H4 (cell line): ENCODE results near the gene UMODL1. TPM values are rescaled to one million over a fixed set of nuclear protein-coding genes. Genes with fewer than 3 reads are reported as not detected.

Experiments used
- DNase-seq: peaks from one replicate; pipeline ENCODE4 v3.0.0-alpha.2; 2015; ENCODE audit warnings: low spot score
- total RNA-seq: library from RNA; depleted of rRNA; stranded (reverse); fragments of >200 nt; shearing (Covaris generic); gene quantifications from 2 replicates; pipeline ENCODE4 v1.2.3, GENCODE V29; 2014

UMODL1 gene
- total RNA-seq, 1 experiment from 2014 or later: not detected

DNA sequence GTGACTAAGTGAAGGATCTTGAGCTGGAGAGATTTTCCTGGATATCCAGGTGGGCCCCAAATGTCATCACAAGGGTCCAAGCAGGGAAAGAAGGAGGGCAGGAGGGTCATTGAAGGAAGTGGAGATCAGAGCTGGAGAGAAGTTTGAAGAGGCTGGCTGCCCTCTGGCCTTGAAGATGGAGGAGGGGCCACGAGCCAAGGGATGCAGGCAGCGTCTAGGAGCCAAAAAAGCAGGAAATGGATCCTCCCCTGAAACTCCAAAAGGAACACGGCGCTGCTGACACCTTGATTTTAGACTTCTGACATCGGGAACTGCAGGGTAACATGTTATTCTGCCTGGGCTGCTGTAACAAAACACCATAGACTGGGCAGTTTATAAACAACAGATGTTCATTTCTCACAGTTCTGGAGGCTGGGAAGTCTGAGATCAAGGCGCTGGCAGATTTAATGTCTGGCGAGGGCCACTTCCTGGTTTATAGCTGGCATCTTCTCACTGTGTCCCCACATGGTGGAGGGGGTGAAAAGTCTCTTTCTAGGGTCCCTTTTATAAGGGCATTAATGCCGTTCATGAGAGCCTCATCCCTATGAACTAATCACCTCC lies 32.2 kb upstream of the UMODL1 start:
- DNase-seq: peak; percentile 84

DNA sequence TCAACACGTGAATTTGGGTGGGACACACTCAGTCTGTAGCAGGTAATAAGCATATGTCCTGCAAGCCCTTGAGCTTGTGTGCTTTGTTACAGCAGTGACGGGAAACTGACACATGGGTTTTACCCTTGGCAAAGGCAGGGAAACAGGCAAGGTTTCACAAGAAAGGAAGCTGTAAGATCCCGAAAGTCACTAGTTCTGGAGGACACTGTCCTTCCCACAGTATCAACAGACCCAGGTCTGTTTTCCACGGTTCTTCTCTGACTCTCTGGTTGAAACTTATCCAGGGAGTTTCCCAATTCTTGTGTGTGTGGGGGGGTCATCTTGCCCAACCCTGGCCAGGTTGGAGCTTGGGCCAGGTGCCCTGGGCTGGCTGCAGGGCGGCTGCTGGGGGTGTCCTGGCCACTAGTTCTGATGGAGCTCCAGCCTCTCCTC lies 31.6 kb upstream of the UMODL1 start:
- no peak for DNase-seq

DNA sequence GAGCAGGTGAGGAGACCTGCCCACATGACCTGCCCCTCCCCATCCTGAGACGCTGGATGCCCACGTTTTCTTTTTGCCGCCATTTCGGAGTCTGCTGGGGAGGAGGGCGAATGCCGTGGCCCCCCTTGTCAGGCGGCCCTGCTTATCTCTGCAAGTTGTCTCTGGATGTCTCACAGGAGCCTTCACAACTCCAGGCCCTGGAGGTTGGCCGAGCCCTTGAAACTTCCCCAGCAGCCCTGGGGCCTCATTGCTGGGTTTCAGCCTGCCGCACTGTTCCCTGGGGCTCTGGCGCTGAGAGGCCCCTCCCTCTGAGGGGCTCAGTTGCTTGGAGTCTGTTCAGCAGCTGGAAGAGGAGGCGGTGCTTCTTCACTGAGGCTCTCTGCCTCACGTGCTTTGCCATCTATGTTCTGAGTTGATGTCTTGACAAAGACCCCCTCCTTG lies 31.2 kb upstream of the UMODL1 start:
- peak; percentile 70 for DNase-seq

DNA sequence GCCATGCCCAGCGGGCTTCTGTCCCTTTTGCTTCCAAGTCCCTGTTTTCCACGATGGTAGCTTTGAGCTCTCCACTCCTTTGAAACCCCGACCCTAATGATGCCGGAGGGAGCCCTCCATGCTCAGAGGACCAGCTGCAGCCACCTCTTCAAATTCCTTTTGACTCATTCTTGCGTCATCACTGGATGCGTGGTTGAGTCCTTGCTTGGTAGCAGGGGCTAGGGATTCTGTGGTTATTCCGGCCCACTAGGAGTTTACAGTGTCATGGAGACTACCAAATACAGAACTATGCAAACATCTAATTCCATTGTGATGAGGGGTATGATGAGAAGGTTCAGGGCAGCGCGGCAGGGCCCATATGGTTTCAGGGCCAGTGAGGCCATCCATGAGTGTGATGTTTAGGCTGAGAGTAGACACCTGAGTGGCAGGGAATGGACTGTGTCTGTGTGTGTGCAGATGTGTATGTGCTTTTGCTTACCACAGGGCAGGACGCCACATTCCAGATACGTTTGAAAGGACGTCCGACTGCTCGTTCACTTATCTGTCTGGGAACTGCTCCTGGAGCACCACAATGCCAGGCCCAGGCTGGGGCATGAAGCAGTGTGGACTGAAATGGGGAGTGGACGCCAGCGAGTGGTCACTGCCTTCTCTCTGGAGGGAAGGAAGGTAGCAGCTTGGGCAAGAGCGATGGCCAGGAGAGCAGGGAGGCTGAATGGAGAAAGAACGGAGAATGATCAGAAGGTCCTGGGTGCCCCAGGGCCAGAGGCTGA lies 30.5 kb upstream of the UMODL1 start:
- peak; percentile 98 for DNase-seq

DNA sequence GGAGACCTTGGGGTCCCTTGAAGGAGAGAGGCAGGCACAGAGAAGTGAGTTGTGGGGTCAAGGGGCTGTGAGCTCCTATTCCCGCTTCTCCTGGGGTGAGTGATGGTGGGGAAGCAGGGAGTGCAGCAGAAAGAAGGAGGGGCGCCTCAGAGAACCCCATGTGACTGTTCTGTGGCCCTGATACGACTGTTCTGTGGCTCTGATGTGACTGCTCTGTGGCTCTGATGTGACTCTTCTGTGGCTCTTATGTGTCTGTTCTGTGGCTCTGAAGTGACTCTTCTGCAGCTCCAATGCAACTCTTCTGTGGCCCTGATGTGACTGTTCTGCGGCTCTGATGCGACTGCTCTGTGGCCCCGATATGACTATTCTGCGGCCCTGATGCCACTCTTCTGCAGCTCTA lies 29.9 kb upstream of the UMODL1 start:
- DNase-seq: no peak

DNA sequence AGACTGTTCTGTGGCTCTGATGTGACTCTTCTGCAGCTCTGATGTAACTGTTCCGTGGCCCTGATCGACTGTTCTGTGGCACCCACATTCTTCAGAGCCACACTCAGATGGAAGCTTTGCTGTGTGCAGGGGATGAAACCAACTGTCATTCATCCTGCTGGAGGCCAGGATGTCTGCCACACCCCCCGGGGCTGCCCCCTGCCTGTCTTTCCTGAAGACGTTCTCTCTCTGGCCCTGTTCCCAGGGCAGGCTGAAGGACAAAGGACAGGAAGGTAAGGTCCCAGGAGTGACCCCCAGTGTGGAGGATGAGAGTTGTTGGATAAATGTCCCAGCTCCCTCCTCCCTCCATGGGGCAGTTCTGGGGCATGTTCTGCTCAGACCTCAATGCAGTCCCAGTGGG lies 29.4 kb upstream of the UMODL1 start:
- no peak for DNase-seq

DNA sequence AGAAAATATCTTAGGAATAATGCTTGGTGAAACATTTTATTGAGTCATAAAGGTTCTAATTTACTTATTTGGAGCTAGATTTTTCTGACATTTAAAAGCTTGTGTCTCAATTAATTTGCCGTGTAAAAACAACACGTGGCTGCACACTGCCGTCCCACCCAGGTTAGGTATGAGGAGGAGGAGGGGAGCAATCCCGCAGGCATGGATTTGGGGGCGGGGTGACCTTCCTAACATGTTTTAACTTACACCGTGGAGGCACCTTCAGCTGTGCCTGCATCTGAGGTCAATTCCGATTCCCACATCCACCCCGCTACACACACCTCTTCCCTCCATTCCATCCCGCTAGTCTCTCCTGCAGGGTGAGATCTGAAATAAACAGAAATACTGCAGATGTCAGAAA lies 28.5 kb upstream of the UMODL1 start:
- DNase-seq: no peak

DNA sequence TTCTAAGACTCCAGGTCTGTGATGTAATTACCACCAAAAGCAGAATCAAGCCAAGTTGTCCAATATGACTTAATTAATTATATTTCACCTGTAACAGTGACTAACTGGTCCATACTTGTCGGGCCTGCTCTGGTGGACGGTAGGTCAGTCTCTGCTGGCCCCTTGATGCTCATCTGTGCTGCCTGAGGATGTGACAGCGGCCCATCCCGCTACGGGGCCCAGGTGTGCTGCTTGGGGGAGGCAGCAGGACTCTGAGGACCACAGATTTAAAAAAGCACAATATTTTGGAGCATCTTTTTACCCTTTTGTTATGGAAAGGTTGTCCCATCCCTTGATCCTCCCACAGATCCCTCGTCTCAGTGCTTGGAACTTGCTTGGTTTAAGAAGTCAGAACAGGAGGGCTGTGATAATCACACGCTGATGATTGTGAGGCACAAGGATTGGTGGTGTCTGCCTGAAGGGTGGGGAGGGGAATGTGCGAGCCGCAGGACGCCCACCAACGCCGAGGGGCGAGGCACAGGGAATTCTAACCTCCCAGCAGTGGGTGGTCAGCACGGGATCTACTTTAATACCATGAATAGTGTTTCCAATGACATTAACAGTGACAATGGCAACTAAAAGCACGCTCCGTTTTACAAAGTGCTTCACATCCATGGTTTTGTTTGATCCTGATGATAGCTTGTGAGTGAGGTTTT lies 27.8 kb upstream of the UMODL1 start:
- no peak for DNase-seq

DNA sequence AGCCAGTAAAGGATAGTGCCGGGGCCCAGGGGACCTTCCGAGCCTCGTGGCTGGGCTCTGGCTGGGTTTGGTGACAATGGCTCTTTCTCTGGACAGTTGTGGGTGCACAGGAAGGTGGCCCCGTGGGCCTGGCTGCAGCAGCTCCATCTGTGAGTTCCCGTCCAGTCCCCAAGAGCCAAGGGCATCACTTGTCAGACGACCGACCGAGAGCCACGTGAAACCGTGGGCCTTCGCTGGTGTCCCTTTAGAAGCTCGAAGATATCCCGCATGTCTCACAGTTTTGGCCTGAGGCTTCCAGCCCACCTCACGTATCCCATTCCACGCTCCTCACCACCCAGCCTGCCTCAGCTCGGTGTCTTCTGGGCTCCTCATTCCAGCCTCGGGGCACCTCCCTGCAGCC lies 27.2 kb upstream of the UMODL1 start:
- no peak for DNase-seq

DNA sequence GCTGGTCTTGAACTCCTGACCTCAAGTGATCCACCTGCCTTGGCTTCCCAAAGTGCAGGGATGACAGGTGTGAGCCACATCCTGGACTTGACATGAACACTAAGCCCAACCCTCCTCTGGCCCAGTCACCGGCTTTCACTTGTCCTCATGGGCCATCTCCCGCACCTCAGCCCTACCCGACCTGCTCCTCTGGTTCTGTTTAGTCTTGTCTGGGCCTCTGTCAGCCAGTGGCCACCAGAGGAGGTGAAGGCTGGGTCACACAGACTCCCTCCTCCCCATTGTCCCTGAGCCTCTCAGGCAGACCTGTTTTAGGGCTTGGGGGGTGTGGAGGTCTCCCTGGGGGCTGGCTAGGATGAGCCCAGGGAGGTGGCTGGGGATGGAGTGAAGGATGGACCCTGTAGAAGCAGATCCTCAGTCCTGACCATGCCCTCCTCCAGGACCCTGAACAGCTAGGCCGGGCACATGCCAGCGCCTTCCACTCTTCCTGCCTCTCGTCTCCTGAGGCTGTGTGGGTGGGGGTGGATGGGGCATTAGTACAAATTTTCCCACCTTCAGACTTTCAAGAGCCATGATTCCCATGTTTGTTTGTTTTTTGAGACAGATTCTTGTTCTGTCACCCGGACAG lies 26.1 kb upstream of the UMODL1 start:
- no peak for DNase-seq

DNA sequence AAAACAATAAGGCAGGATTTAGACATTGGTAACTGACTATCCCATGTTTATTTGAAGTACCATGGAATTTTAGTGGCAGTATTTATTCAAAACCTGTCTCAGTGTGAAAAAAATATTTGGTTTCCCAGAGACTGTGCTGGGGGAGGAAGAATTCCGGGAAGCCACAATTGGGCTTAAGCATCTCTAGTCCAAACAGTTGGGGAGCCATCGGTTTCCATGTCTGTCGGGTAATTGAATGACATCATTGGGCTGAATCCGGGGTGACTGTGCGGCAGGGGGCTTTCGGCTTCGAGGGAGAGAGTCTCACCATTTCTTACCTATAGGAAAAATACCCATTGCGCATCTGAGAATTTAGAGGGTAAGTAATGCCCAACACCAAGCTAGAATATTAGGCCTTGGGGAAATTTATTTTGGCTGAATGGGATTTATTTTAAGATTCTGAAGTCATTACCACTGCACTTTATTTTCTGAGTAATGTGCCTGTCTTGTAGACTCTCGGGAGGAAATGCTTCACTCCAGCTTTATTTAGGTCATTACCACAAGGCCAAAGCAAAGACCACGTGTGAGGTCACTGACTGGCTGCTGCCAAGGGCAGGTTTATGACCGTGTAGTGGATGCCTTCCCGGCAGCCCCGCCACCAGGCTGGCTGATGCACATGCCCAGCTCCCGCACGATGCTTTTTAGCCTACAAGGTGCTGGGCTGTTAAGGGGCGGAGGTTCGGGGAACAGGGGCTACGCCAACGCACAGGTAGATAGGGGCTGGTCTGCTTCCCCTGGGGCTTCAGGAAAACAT lies 23.1 kb upstream of the UMODL1 start:
- peak; percentile 99 for DNase-seq

DNA sequence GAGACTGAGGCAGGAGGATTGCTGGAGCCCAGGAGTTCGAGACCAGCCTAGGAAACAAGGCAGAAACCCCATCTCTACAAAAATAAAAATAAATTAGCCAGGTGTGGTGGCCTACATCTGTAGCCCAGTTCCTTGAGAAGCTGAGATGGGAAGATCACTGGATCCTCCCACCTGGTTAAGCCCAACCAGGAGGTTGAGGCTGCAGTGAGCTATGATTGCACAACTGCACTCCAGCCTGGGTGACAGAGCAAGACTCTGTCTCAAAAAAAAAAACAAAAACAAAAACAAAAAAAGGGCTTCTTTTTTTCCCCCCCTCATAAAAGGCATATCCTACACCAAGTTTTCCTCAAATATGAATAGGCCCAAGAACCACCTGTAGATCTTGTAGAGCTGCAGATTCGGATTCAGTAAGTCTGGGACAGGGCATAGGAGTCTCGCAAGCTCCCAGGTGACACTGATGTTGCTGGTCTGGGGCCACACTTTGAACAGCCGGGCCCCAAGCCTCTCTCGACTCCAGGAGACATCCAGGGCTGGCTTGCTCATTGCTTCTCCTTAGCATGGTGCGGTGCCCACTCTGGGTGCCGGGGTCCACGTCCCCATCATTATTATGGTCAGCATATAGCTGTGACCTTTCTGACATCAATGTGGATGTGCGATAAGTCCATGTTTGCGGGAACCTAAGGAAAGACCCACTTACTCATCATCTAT lies 22.1 kb upstream of the UMODL1 start:
- DNase-seq: no peak

DNA sequence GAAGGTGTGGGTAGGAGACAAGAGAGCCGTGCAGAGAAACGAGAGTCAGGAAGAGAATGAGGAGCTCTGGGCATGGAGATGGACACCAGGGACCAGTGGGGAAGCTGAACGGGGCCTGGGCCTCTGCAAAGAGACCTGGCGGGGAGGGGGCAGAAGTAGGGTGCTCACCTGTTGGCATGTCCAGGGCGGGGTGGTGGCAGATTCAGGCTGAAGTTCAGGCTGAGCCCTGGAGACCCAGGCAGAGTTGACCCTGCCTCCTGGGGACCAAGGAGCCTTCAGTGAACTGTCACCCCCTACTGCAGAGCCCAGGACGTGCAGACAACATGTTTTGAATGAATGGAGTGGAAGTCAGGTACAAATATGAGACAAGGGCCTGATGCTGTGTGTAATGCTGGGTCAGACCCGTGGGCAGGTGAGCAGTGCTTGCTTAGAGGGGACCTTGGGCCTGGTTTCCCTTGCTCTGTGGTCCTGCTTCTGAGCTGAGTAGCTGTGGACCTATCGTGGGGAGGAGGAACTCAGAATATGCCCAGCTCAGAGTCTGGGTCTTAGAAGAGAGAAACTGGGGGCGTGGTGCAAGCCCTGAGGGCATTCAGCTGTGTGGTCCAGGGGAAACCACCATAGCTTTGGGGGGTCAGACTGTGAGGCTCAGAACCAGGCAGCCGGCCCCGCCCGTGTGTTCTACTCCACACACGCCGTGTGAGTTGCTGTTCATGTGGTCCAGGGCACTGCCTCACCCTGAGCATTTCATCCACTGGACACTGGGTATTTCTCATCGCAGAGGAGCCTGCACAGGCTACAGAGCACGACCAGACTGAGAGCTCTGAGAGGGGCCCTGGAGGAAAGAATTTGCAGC lies 21.3 kb upstream of the UMODL1 start:
- no peak for DNase-seq

DNA sequence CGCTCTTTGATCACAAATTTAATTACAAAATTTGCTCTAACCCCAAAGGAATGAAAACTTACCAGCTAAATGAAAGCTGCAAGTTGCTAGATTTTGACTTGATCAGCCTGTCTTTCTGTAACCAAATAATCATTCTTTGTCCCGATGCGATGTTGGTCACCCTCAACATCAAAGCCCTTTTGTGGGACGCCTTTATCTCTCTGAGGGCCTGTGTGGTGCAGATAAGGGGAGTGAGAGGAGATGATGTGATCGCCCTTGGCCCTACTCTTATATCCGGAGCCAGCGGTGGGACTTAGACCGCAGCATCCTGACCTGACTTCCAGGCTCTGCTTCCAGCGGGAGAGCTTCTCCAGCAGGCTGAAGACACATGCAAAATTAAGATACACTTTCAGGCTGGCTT lies 19.3 kb upstream of the UMODL1 start:
- no peak for DNase-seq

DNA sequence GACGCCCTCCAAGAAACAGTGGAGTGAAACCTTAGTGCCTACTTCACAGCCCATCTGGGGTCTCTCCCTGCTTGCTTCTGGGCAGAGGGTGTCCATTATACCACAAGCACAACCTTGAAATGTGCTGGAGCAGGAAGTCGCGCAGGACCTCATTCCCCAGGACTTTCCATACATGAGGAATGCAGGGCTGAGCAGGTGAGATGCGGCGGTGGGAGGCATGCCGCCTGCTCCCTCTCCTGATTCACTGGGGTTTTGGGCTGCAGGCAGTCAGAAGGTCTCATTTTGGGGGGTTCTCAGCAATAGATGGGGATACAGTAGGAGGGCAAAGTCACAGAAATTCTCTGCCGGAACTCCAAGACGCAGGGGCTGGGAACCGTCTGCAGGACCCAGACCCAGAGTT lies 15.7 kb upstream of the UMODL1 start:
- no peak for DNase-seq

DNA sequence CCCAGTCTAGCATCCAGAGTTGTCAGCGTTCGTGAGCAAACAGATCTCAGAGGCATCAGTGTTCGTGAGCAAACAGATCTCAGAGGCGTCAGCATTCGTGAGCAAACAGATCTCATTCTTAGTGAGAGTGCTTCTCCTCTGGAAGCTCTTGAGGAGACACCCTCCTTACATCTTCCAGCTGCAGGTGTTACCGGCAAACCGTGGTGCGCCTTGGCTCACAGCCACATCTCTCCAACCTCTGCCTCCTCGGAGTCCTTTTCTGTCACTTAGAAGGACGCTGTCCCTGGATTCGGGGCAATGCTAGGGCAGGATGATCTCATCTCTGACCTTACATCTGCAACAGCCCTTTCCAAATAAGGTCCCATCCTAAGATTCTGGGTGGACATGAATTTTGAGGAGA lies 14.6 kb upstream of the UMODL1 start:
- peak; percentile 57 for DNase-seq

DNA sequence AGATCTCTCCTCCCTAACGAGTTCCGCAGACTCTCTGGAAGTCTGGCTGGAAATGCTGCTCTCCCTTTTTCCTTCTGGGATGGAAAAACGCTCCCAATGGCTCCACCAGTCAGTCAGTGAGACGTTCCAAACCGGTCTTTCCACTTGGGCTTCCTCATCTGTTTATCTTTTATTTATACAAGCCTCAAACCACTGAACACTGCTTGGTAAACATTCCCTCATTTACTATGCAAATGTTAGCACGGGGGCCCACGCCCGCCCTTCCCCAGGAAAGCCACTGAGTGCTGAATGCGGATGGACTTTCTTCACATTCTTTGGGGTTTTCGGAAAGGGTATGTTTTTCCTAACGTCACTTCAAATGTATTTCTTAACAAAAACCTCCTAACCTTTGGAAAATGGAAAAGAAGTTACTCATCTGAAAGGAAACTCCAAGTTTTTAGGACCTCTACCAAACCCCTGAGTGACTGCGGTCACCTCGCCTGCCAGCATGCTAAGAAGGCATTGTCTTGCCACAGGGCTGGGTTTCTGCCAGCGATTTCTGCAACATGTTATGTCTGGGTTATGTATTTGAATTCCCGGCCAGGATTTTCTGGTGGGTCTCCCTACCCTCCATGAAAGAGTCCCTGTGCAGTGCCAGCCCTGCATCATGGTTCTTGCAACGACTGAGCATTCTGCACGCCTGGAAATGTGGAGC lies 14.0 kb upstream of the UMODL1 start:
- DNase-seq: peak; percentile 98

DNA sequence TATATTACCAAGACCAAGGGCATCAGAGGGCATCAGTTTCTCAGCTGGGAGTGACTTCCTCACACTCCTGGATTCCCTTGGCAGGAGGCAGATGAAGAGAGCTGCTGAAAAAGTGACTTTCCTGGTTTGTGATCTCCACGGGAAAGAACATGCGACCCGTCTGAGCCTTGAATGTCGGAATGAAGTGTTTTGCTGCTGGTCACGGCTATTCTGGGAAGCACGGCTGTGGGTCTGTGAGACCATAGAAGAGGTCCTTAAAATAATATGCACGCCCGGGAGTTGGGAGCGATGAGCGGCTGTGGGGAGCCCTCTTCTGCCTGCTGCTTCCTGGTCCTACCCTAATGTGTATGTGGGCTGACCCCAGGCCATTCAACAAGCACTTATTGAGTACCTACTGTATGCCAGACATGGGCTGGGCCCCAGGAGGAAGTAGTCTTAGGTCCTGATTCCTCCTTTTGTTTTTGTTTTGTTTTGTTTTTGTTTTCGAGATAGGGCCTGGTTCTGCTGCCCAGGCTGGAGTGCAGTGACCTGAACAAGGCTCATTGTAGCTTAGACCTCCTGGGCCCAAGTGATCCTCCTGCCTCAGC lies 13.2 kb upstream of the UMODL1 start:
- DNase-seq: no peak

DNA sequence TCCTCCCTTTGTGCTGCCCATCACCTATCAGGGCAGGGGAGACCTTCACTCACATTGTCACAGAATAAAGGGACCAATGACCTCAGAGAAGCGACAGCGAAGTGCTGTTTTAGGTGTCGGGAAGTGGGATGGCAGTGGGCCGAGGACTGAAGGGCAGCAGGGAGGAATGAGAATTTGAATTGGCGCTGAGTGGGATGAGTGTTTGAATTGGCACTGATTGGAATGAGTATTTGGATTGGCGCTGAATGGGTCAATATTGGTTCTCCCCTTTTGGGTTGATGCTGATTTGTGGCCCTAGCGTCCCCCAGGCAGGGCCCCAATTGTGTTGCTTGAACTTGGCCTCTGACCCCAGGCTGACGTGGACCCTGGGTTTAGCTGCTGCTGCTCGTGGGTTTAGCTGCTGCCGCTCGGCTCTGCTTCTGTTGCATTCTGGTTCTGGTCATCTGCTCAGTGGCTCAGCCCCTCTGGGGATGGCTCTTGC lies 12.4 kb upstream of the UMODL1 start:
- no peak for DNase-seq
